Stimulated activated CD8-positive, alpha-beta memory T cell treated with anti-CD3 and anti-CD28 coated beads, Interleukin-15, amount 100 ng/mL, for 24 hours (primary cell): Measurements from ENCODE around the gene MMP24.

Source experiments
- DNase-seq: peaks from one replicate; pipeline ENCODE4 v3.0.0-alpha.2; 2020; ENCODE audit warnings: low read depth

MMP24 gene

GRCh38 chr20:35293303-35294292 is 67.1 kb downstream of the MMP24 start:
- DNase-seq, result no peak

GRCh38 chr20:35294293-35294685 is 67.8 kb downstream of the MMP24 start:
- no peak for DNase-seq

- no peak for DNase-seq
These were observed 68.6 kb downstream of the MMP24 start for GRCh38 chr20:35295058-35295457.

GRCh38 chr20:35295674-35296073 is 69.2 kb downstream of the MMP24 start:
- no peak for DNase-seq

GRCh38 chr20:35296101-35296554 is 69.6 kb downstream of the MMP24 start:
- DNase-seq, result no peak

- DNase-seq, result no peak
These were observed 70.7 kb downstream of the MMP24 start for GRCh38 chr20:35297155-35297554.

- DNase-seq, result no peak
These were observed 71.2 kb downstream of the MMP24 start for GRCh38 chr20:35297740-35298139.

- no peak for DNase-seq
These were observed 71.8 kb downstream of the MMP24 start for GRCh38 chr20:35298264-35298663.

- DNase-seq, result no peak
These were observed 73.3 kb downstream of the MMP24 start for GRCh38 chr20:35299780-35300179.

GRCh38 chr20:35300469-35301262 is 74.2 kb downstream of the MMP24 start:
- no peak for DNase-seq

- no peak for DNase-seq
These were observed 74.9 kb downstream of the MMP24 start for GRCh38 chr20:35301426-35301825.

GRCh38 chr20:35302421-35303335 is 76.2 kb downstream of the MMP24 start:
- no peak for DNase-seq

- no peak for DNase-seq
These were observed 76.9 kb downstream of the MMP24 start for GRCh38 chr20:35303382-35303734.

- DNase-seq, result peak; percentile 48
These were observed 77.4 kb downstream of the MMP24 start for GRCh38 chr20:35303735-35304491.

GRCh38 chr20:35304956-35305355 is 78.5 kb downstream of the MMP24 start:
- DNase-seq, result no peak

- DNase-seq, result peak; percentile 35
These were observed 79.4 kb downstream of the MMP24 start for GRCh38 chr20:35305682-35306556.

- no peak for DNase-seq
These were observed 80.5 kb downstream of the MMP24 start for GRCh38 chr20:35306931-35307517.

GRCh38 chr20:35307666-35308653 is 81.5 kb downstream of the MMP24 start:
- no peak for DNase-seq
